Ascending aorta (tissue), 2 donors: ENCODE measurements around the gene NLGN1. TPM values are rescaled to one million over a fixed set of nuclear protein-coding genes. Genes with fewer than 3 reads are reported as not detected.
"Not testable (repeated sequence)": the region's sequence is repeated elsewhere in the genome, so short reads cannot be mapped to it uniquely, and the experiment has no call there.

ENCODE experiments used
- DNase-seq, 2 donors: peaks; one replicate each; pipeline ENCODE4 v3.0.0-alpha.2; 2019; ENCODE audit warnings: low spot score in 2 of 2
- H3K27ac ChIP-seq, 2 donors: fragments of 200-600 bp; sonication (generic); one replicate each; pipeline ENCODE4 v1.5.1; 2016 to 2017; ENCODE audit warnings: mild to moderate bottlenecking in 1 of 2
- H3K27me3 ChIP-seq: fragments of 200-600 bp; sonication (generic); one replicate; pipeline ENCODE4 v1.5.1; 2017
- H3K36me3 ChIP-seq, 2 donors: fragments of 200-600 bp; sonication (generic); one replicate each; pipeline ENCODE4 v1.5.1; 2016
- H3K4me1 ChIP-seq, 2 donors: fragments of 200-600 bp; sonication (generic); one replicate each; pipeline ENCODE4 v1.5.1; 2016 to 2017; ENCODE audit warnings: mild to moderate bottlenecking in 1 of 2
- H3K4me3 ChIP-seq, 2 donors: fragments of 200-600 bp; sonication (generic); one replicate each; pipeline ENCODE4 v1.5.1; 2016 to 2017; ENCODE audit warnings: mild to moderate bottlenecking in 1 of 2
- H3K9me3 ChIP-seq, 2 donors: fragments of 200-600 bp; sonication (generic); one replicate each; pipeline ENCODE4 v1.5.1; 2016
- CTCF ChIP-seq, 3 experiments: fragments of 200-600 bp in 2 of 3; fragments of 450-650 bp in 1 of 3; sonication (generic) in 2 of 3; IDR thresholded peaks; one replicate each; pipeline ENCODE4 v1.5.1; 2016 to 2019; ENCODE audit warnings: antibody characterized with exemption in 3 of 3, mild to moderate bottlenecking in 1 of 3, moderate library complexity in 1 of 3
- intact Hi-C: fragments of 100-400 bp; cut with DNase I; formaldehyde crosslinking; loops from one replicate; pipeline ENCODE4 v1.15.1; 2023
- total RNA-seq: library from RNA; depleted of rRNA; stranded (reverse); fragments of >200 nt; gene quantifications from one replicate; pipeline ENCODE4 v1.1.0, GENCODE V29; 2016

Gene NLGN1
- total RNA-seq, 1 donor from 2014 or later = 5.2 TPM

GRCh38 chr3:174199696-174200095, 802.2 kb downstream of the NLGN1 start:
- intact Hi-C loops = no loop called here
- peaks cover 0 to 10% of the 10 kb centered on the region in 2 donors for H3K4me1 ChIP-seq
- no peaks in the 10 kb centered on the region for H3K36me3 ChIP-seq
- H3K9me3 ChIP-seq = no peaks in the 10 kb centered on the region
- no peak overlapping the region for H3K4me3 ChIP-seq
- no peaks in the 10 kb centered on the region for H3K27me3 ChIP-seq
- no peak overlapping the region for H3K27ac ChIP-seq
- TF ChIP-seq CTCF (IDR thresholded peaks at IDR 0.05) = no peak
- no peak for DNase-seq

GRCh38 chr3:174202116-174202515, 804.6 kb downstream of the NLGN1 start:
- no peaks in the 10 kb centered on the region for H3K36me3 ChIP-seq
- no peaks in the 10 kb centered on the region for H3K9me3 ChIP-seq
- no peaks in the 10 kb centered on the region for H3K27me3 ChIP-seq
- peak overlapping the region in 1 of 2 donors; percentile 36 for H3K27ac ChIP-seq
- H3K4me1 ChIP-seq = peaks cover 0 to 10% of the 10 kb centered on the region in 2 donors
- no peak for DNase-seq
- no peak overlapping the region for H3K4me3 ChIP-seq
- intact Hi-C loops = no loop called here
- no peak for TF ChIP-seq CTCF (IDR thresholded peaks at IDR 0.05)

GRCh38 chr3:174202561-174202960, 805.0 kb downstream of the NLGN1 start:
- Histone ChIP-seq H3K4me1 (peaks cover 0 to 10% of the 10 kb centered on the region in 2 donors), H3K36me3 (no peaks in the 10 kb centered on the region), H3K27me3 (no peaks in the 10 kb centered on the region), H3K4me3 (no peak overlapping the region), H3K9me3 (no peaks in the 10 kb centered on the region), H3K27ac (peak overlapping the region in 1 of 2 donors; percentile 36)
- DNase-seq = no peak
- intact Hi-C loops = no loop called here
- no peak for TF ChIP-seq CTCF (IDR thresholded peaks at IDR 0.05)

GRCh38 chr3:174204765-174205164, 807.2 kb downstream of the NLGN1 start:
- intact Hi-C loops = no loop called here
- Histone ChIP-seq H3K27ac (no peak overlapping the region), H3K4me1 (peaks cover 0 to 10% of the 10 kb centered on the region in 2 donors), H3K4me3 (no peak overlapping the region), H3K9me3 (no peaks in the 10 kb centered on the region), H3K27me3 (no peaks in the 10 kb centered on the region), H3K36me3 (no peaks in the 10 kb centered on the region)
- TF ChIP-seq CTCF (IDR thresholded peaks at IDR 0.05) = no peak
- no peak for DNase-seq

GRCh38 chr3:174206607-174207192, 809.2 kb downstream of the NLGN1 start:
- Histone ChIP-seq H3K4me1 (peaks cover 0 to 10% of the 10 kb centered on the region in 2 donors), H3K27ac (no peak overlapping the region), H3K9me3 (no peaks in the 10 kb centered on the region), H3K27me3 (no peaks in the 10 kb centered on the region), H3K4me3 (no peak overlapping the region), H3K36me3 (no peaks in the 10 kb centered on the region)
- TF ChIP-seq CTCF (IDR thresholded peaks at IDR 0.05) = no peak
- DNase-seq = no peak
- intact Hi-C loops = no loop called here

GRCh38 chr3:174208161-174208560, 810.6 kb downstream of the NLGN1 start:
- Histone ChIP-seq H3K27ac (no peak overlapping the region), H3K27me3 (no peaks in the 10 kb centered on the region), H3K9me3 (no peaks in the 10 kb centered on the region), H3K4me1 (peaks cover 0 to 3% of the 10 kb centered on the region in 2 donors), H3K36me3 (no peaks in the 10 kb centered on the region), H3K4me3 (no peak overlapping the region)
- intact Hi-C loops = no loop called here
- no peak for TF ChIP-seq CTCF (IDR thresholded peaks at IDR 0.05)
- DNase-seq = no peak

- H3K9me3 ChIP-seq, H3K36me3 ChIP-seq, H3K4me3 ChIP-seq, H3K27ac ChIP-seq, DNase-seq, intact Hi-C loops, H3K4me1 ChIP-seq, H3K27me3 ChIP-seq: not testable (repeated sequence)
These were observed 814.4 kb downstream of the NLGN1 start for GRCh38 chr3:174211896-174212295.
